AG04449 (cell line): ENCODE data around the gene ATAD2B.

Experiments
- CTCF ChIA-PET: fragments of 350-600 bp; formaldehyde crosslinking; extraction: SDS; loops from one replicate; lab custom pipeline; 2021; ENCODE audit warnings: antibody characterized with exemption; lab: Yijun Ruan, JAX
- POLR2A ChIA-PET: fragments of 400-600, 350-600 bp; formaldehyde crosslinking; extraction: SDS; loops from one replicate; lab custom pipeline; 2020; ENCODE audit warnings: antibody characterized with exemption, inconsistent platforms; lab: Yijun Ruan, JAX
- DNase-seq: peaks from one replicate; pipeline ENCODE4 v3.0.0-alpha.2; 2010; ENCODE audit warnings: low read depth, low spot score
- H3K4me3 ChIP-seq: 2 replicates; pipeline ENCODE4 v1.5.1; 2011; ENCODE audit warnings: low read depth, mild to moderate bottlenecking, control low read depth, low read length
- TF ChIP-seq, protein P1 (sequence below): IDR thresholded peaks from one replicate; pipeline ENCODE4 v1.5.1; 2011; ENCODE audit warnings: mild to moderate bottlenecking, moderate library complexity, low read length, control low read depth, inconsistent platforms; ENCODE audit not compliant: insufficient read depth; ENCODE audit errors: missing control alignments

The ATAD2B gene

DNA sequence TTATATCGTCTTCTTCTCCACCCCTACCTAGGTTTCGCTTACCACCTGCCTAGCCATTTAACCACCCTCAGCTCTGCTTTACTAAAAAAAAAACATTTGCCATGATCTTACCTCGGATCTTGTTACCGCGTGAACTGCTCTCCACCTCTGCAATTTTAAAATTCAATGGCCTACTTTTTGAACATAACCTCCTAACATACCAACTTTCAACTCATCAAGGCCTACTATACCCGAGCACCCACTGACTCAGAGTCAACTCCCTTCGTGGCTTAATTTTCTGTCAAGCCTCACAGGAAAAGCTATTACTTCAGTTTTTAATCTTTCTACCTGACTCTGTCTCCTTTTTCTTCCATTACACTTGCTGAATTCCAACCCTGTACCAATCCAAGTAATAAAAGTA is 55.7 kb downstream of the ATAD2B start:
- DNase-seq, result no peak
- TF ChIP-seq, protein P1, sequence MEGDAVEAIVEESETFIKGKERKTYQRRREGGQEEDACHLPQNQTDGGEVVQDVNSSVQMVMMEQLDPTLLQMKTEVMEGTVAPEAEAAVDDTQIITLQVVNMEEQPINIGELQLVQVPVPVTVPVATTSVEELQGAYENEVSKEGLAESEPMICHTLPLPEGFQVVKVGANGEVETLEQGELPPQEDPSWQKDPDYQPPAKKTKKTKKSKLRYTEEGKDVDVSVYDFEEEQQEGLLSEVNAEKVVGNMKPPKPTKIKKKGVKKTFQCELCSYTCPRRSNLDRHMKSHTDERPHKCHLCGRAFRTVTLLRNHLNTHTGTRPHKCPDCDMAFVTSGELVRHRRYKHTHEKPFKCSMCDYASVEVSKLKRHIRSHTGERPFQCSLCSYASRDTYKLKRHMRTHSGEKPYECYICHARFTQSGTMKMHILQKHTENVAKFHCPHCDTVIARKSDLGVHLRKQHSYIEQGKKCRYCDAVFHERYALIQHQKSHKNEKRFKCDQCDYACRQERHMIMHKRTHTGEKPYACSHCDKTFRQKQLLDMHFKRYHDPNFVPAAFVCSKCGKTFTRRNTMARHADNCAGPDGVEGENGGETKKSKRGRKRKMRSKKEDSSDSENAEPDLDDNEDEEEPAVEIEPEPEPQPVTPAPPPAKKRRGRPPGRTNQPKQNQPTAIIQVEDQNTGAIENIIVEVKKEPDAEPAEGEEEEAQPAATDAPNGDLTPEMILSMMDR, result no peak
- no peak overlapping the region for H3K4me3 ChIP-seq
- CTCF ChIA-PET, result interaction anchor here (1.0 kb wide), 1 partner anchor 16 kb away, joined by 3 read pairs; no protein-coding TSS in a partner anchor
- POLR2A ChIA-PET, result no interaction called here

- ChIA-PET POLR2A (no interaction called here), CTCF (interaction anchor here (0.9 kb wide), 1 partner anchor 9 kb away, joined by 3 read pairs; no protein-coding TSS in a partner anchor)
- TF ChIP-seq, protein P1, result no peak
- DNase-seq, result no peak
- H3K4me3 ChIP-seq, result no peak overlapping the region
These were observed 59.5 kb downstream of the ATAD2B start for GRCh38 chr2:23867449-23867848.

DNA sequence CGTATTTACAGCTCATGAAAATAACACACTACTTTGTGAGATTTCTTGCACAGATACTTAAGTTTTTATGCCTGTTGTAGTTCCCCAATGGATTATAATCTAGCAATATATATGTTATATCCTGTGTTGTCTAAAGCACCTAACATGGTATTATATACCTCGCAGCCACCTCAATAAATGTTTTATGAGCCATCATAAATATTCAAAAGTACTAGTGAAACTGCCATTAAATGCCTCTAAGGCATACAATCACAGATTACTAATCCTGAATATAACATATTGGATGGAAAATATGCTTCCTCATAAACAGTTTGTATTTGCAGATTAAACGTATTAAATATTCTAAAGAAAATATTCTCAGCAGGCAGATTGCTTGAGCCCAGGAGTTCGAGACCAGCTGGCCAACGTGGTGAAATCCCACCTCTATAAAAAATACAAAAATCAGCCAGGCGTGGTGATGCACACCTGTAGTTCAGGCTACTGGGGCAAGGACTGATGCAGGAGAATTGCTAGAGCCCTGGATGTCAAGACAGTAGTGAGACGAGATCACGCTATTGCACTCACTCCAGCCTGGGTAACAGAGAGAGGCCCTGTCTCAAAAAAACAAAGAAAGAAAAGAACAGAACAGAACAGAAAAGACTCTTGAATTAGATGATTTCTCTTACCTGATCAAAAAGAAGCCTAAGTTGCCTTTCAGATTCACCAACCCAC is 64.1 kb downstream of the ATAD2B start:
- no peak for DNase-seq
- TF ChIP-seq, protein P1, result no peak
- ChIA-PET CTCF (no interaction called here), POLR2A (no interaction called here)
- no peak overlapping the region for H3K4me3 ChIP-seq

DNA sequence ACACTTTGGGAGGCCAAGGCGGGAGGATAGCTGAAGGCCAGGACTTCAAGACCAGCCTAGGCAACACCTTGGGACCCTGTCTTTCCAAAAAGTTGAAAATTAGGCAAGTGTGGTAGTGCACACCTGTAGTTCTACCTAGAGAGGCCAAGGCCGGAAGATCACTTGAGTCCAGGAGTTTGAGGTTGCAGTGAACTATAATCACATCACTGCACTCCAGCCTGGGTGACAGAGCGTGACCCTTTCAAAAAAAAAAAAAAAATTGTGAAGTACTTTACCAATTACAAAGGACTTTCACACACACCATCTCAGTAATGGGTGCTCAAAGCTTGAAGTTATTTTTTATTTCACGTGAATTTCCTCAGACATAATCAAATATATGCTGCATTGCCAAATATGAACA is 65.0 kb downstream of the ATAD2B start:
- TF ChIP-seq, protein P1, result no peak
- H3K4me3 ChIP-seq, result no peak overlapping the region
- no peak for DNase-seq
- CTCF ChIA-PET, result no interaction called here
- POLR2A ChIA-PET, result no interaction called here

DNA sequence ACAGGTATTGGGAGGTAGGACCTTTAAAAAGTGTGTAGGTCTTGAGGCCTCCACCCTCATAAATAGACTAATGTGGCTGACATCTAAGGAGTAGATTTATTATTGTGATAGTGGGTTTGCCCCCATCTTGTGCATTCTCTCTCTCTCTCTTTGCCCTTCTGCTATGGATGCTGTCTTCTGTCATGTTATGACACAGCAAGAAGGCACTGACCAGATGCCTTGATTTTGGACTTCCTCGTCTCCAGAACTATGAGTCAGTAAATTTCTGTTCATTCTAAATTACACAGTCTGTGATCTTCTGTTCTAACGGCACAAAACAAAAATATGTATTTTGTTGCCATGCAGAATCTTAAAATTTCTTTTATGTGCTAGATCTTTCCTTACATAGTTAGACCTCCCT is 66.9 kb downstream of the ATAD2B start:
- CTCF ChIA-PET, result interaction anchor here (0.9 kb wide), 1 partner anchor 35 kb away, joined by 4 read pairs; no protein-coding TSS in a partner anchor
- TF ChIP-seq, protein P1, result no peak
- H3K4me3 ChIP-seq, result no peak overlapping the region
- DNase-seq, result no peak
- POLR2A ChIA-PET, result no interaction called here

- H3K4me3 ChIP-seq, result no peak overlapping the region
- ChIA-PET POLR2A (no interaction called here), CTCF (interaction anchor here (1.0 to 1.3 kb wide), 2 partner anchors 8 to 33 kb away, joined by 3 to 4 read pairs; no protein-coding TSS in a partner anchor)
- TF ChIP-seq, protein P1, result no peak
- DNase-seq, result no peak
These were observed 67.7 kb downstream of the ATAD2B start for GRCh38 chr2:23859234-23859633.
